ENCODE measurements around the gene CTSH. TPM values are rescaled to one million over a fixed set of nuclear protein-coding genes. Genes with fewer than 3 reads are reported as not detected.

CTSH gene
- total RNA-seq, 1 experiment from 2014 or later: 178 TPM

- ChIA-PET CTCF (no interaction called here), POLR2A (interaction anchor here (0.5 kb wide), 1 partner anchor 24 kb away, joined by 3 read pairs; the partner anchor contains the start of gene CTSH)
- Histone ChIP-seq H3K27ac (ENCODE audit: low read length) (no peak overlapping the region), H3K4me3 (ENCODE audit: low read depth in 2 of 2, low read length in 2 of 2) (no peak overlapping the region), H3K36me3 (ENCODE audit: control insufficient read depth, insufficient read depth, low read length) (no peaks in the 10 kb centered on the region), H3K27me3 (ENCODE audit: control insufficient read depth, insufficient read depth, low read length) (no peaks in the 10 kb centered on the region), H3K4me1 (ENCODE audit: control insufficient read depth, insufficient read depth, low read length) (no peaks in the 10 kb centered on the region), H3K9me3 (ENCODE audit: control insufficient read depth, insufficient read depth, low read depth, low read length) (no peaks in the 10 kb centered on the region)
- ATAC-seq (no peak), DNase-seq (ENCODE audit: low read depth, low spot score) (no peak)
- in situ Hi-C loops (cut with HindIII; ENCODE audit: low pct_unique_long_range_greater_than_20kb, low sequenced_read_pairs) (no loop called here), intact Hi-C loops (cut with micrococcal nuclease; ENCODE audit: unreplicated experiment) (no loop called here)
- no TSS peak for BruUV-seq (replicated peaks)
- no peak for TF ChIP-seq POLR2AphosphoS5 (IDR thresholded peaks at IDR 0.05; ENCODE audit: low read depth, low read length)
- TF ChIP-seq CTCF (IDR thresholded peaks at IDR 0.05): no peak
- TF ChIP-seq REST (IDR thresholded peaks at IDR 0.05; ENCODE audit: insufficient read depth in 1 of 2, low read depth in 2 of 2, low read length in 1 of 2): no peak
- TF ChIP-seq TCF7L2 (IDR thresholded peaks at IDR 0.05; ENCODE audit: low read depth, low read length): no peak
- TF ChIP-seq SIN3A (IDR thresholded peaks at IDR 0.05; ENCODE audit: borderline replicate concordance, insufficient read depth, low read depth, low read length): no peak
Measured at GRCh38 chr15:78968539-78969271, 23.9 kb upstream of the CTSH start.

GRCh38 chr15:78968114-78968513 lies 23.3 kb upstream of the CTSH start:
- intact Hi-C loops (cut with micrococcal nuclease; ENCODE audit: unreplicated experiment) (no loop called here), in situ Hi-C loops (cut with HindIII; ENCODE audit: low pct_unique_long_range_greater_than_20kb, low sequenced_read_pairs) (no loop called here)
- H3K27ac ChIP-seq (ENCODE audit: low read length): no peak overlapping the region
- no peaks in the 10 kb centered on the region for H3K36me3 ChIP-seq (ENCODE audit: control insufficient read depth, insufficient read depth, low read length)
- TF ChIP-seq POLR2AphosphoS5 (IDR thresholded peaks at IDR 0.05; ENCODE audit: low read depth, low read length): no peak
- TF ChIP-seq SIN3A (IDR thresholded peaks at IDR 0.05; ENCODE audit: borderline replicate concordance, insufficient read depth, low read depth, low read length): no peak
- TF ChIP-seq REST (IDR thresholded peaks at IDR 0.05; ENCODE audit: insufficient read depth in 1 of 2, low read depth in 2 of 2, low read length in 1 of 2): no peak
- no peak for TF ChIP-seq TCF7L2 (IDR thresholded peaks at IDR 0.05; ENCODE audit: low read depth, low read length)
- TF ChIP-seq CTCF (IDR thresholded peaks at IDR 0.05): no peak
- ATAC-seq: no peak
- POLR2A ChIA-PET: interaction anchor here (0.5 to 0.7 kb wide), 2 partner anchors 96 to 212 kb away, joined by 3 read pairs; no protein-coding TSS in a partner anchor
- CTCF ChIA-PET: no interaction called here
- no peak for DNase-seq (ENCODE audit: low read depth, low spot score)
- no TSS peak for BruUV-seq (replicated peaks)
- no peaks in the 10 kb centered on the region for H3K9me3 ChIP-seq (ENCODE audit: control insufficient read depth, insufficient read depth, low read depth, low read length)
- H3K27me3 ChIP-seq (ENCODE audit: control insufficient read depth, insufficient read depth, low read length): no peaks in the 10 kb centered on the region
- no peak overlapping the region for H3K4me3 ChIP-seq (ENCODE audit: low read depth in 2 of 2, low read length in 2 of 2)
- H3K4me1 ChIP-seq (ENCODE audit: control insufficient read depth, insufficient read depth, low read length): no peaks in the 10 kb centered on the region

All from Panc1 (cell line).